KMS-11 (cell line): ENCODE results near the gene CST4.
"Not testable (repeated sequence)": the region's sequence is repeated elsewhere in the genome, so short reads cannot be mapped to it uniquely, and the experiment has no call there.

ENCODE experiments used
- H2AFZ ChIP-seq: fragments of 200-600 bp; sonication (generic); 2 replicates; pipeline ENCODE4 v1.6.1; 2016; ENCODE audit warnings: antibody characterized with exemption, mixed run types, low read depth
- H3K27ac ChIP-seq: fragments of 200-600 bp; sonication (generic); 2 replicates; pipeline ENCODE4 v1.6.1; 2016; ENCODE audit warnings: mild to moderate bottlenecking, mixed run types
- H3K27me3 ChIP-seq: fragments of 200-600 bp; sonication (generic); 2 replicates; pipeline ENCODE4 v1.6.1; 2017; ENCODE audit warnings: mild to moderate bottlenecking, low read depth, mixed run types, moderate library complexity; ENCODE audit not compliant: insufficient read depth
- H3K36me3 ChIP-seq: fragments of 200-600 bp; sonication (generic); 2 replicates; pipeline ENCODE4 v1.6.1; 2017; ENCODE audit warnings: mild to moderate bottlenecking, mixed run types; ENCODE audit not compliant: insufficient read depth
- H3K4me1 ChIP-seq: fragments of 200-600 bp; sonication (generic); 2 replicates; pipeline ENCODE4 v1.6.1; 2016; ENCODE audit warnings: mild to moderate bottlenecking, low read depth, mixed run types; ENCODE audit not compliant: poor library complexity, severe bottlenecking
- H3K4me2 ChIP-seq: fragments of 200-600 bp; sonication (generic); 2 replicates; pipeline ENCODE4 v1.7.0; 2016; ENCODE audit warnings: mild to moderate bottlenecking, mixed run types
- H3K4me3 ChIP-seq: fragments of 200-600 bp; sonication (generic); IDR thresholded peaks from 2 replicates; pipeline ENCODE4 v1.6.1; 2017; ENCODE audit warnings: low read depth, low read length, mixed read lengths; ENCODE audit not compliant: insufficient read depth
- H3K79me2 ChIP-seq: fragments of 200-600 bp; sonication (generic); 2 replicates; pipeline ENCODE4 v1.6.1; 2016; ENCODE audit warnings: low read depth, mixed run types; ENCODE audit not compliant: insufficient read depth
- H3K9ac ChIP-seq: fragments of 200-600 bp; sonication (generic); 2 replicates; pipeline ENCODE4 v1.6.1; 2016; ENCODE audit warnings: mild to moderate bottlenecking, mixed run types
- H4K20me1 ChIP-seq: fragments of 200-600 bp; sonication (generic); 2 replicates; pipeline ENCODE4 v1.6.1; 2016; ENCODE audit warnings: mild to moderate bottlenecking, mixed run types; ENCODE audit not compliant: insufficient read depth
- CTCF ChIP-seq: fragments of 200-600 bp; sonication (generic); conservative IDR thresholded peaks from 2 replicates; pipeline ENCODE4 v1.6.1; 2017; ENCODE audit warnings: low read depth, mild to moderate bottlenecking, antibody characterized with exemption, low read length, moderate library complexity, mixed read lengths

CST4 gene

GRCh38 chr20:23667666-23668065 is 21.2 kb downstream of the CST4 start:
- Histone ChIP-seq H3K4me2 (no peak overlapping the region), H2AFZ (no peak overlapping the region), H3K36me3 (no peaks in the 10 kb centered on the region), H3K79me2 (no peaks in the 10 kb centered on the region), H3K27ac (no peak overlapping the region), H3K4me1 (no peaks in the 10 kb centered on the region), H3K4me3 (no peak overlapping the region), H3K27me3 (no peaks in the 10 kb centered on the region), H4K20me1 (no peaks in the 10 kb centered on the region), H3K9ac (no peak overlapping the region)
- no peak for TF ChIP-seq CTCF

GRCh38 chr20:23666698-23667097 is 22.1 kb downstream of the CST4 start:
- Histone ChIP-seq H3K27ac (no peak overlapping the region), H3K4me1 (no peaks in the 10 kb centered on the region), H3K36me3 (no peaks in the 10 kb centered on the region), H3K4me3 (no peak overlapping the region), H2AFZ (no peak overlapping the region), H3K79me2 (no peaks in the 10 kb centered on the region), H3K9ac (no peak overlapping the region), H4K20me1 (no peaks in the 10 kb centered on the region), H3K27me3 (no peaks in the 10 kb centered on the region), H3K4me2 (no peak overlapping the region)
- TF ChIP-seq CTCF: no peak

- no peak overlapping the region for H2AFZ ChIP-seq
- no peak overlapping the region for H3K4me3 ChIP-seq
- no peak for TF ChIP-seq CTCF
- H4K20me1 ChIP-seq: no peaks in the 10 kb centered on the region
- no peak overlapping the region for H3K4me2 ChIP-seq
- H3K27ac ChIP-seq: no peak overlapping the region
- H3K79me2 ChIP-seq: no peaks in the 10 kb centered on the region
- no peaks in the 10 kb centered on the region for H3K27me3 ChIP-seq
- H3K4me1 ChIP-seq: no peaks in the 10 kb centered on the region
- no peaks in the 10 kb centered on the region for H3K36me3 ChIP-seq
- H3K9ac ChIP-seq: no peak overlapping the region
These were observed 22.6 kb downstream of the CST4 start for GRCh38 chr20:23666189-23666588.

GRCh38 chr20:23664954-23665353 is 23.9 kb downstream of the CST4 start:
- no peak for TF ChIP-seq CTCF
- Histone ChIP-seq H4K20me1 (no peaks in the 10 kb centered on the region), H3K4me2 (no peak overlapping the region), H3K27ac (no peak overlapping the region), H3K9ac (no peak overlapping the region), H3K4me1 (no peaks in the 10 kb centered on the region), H2AFZ (no peak overlapping the region), H3K4me3 (no peak overlapping the region), H3K36me3 (no peaks in the 10 kb centered on the region), H3K79me2 (no peaks in the 10 kb centered on the region), H3K27me3 (no peaks in the 10 kb centered on the region)

GRCh38 chr20:23664046-23664445 is 24.8 kb downstream of the CST4 start:
- H3K4me1 ChIP-seq, H3K9ac ChIP-seq, H2AFZ ChIP-seq, H3K27me3 ChIP-seq, H3K4me3 ChIP-seq, H3K36me3 ChIP-seq, H3K4me2 ChIP-seq, H4K20me1 ChIP-seq, H3K27ac ChIP-seq, H3K79me2 ChIP-seq: not testable (repeated sequence)
